GM19372 (cell line): ENCODE results near the gene CCL23.
"Not testable (repeated sequence)": the region's sequence is repeated elsewhere in the genome, so short reads cannot be mapped to it uniquely, and the experiment has no call there.

Source experiments
- ATAC-seq: cut with Tn5 transposase; IDR thresholded peaks from one replicate; pipeline ENCODE4 v1.9.1; 2021; ENCODE audit warnings: mild to moderate bottlenecking, low read depth, moderate library complexity; ENCODE audit not compliant: unreplicated experiment

The CCL23 gene

GRCh38 chr17:36008998-36009665 lies 8.6 kb downstream of the CCL23 start:
- no peak for ATAC-seq

- no peak for ATAC-seq
Observed at GRCh38 chr17:36004594-36005108, 13.1 kb downstream of the CCL23 start.

- ATAC-seq: no peak
Observed at GRCh38 chr17:36002631-36003030, 15.1 kb downstream of the CCL23 start.

GRCh38 chr17:36001862-36002603 lies 15.7 kb downstream of the CCL23 start:
- ATAC-seq: no peak

- no peak for ATAC-seq
Observed at GRCh38 chr17:36001110-36001771, 16.5 kb downstream of the CCL23 start, which contains the start of gene CCL15. Gene CCL15 (minus strand): TSS chr17:36001553. CDS start chr17:36001492, 61 bp downstream.

DNA sequence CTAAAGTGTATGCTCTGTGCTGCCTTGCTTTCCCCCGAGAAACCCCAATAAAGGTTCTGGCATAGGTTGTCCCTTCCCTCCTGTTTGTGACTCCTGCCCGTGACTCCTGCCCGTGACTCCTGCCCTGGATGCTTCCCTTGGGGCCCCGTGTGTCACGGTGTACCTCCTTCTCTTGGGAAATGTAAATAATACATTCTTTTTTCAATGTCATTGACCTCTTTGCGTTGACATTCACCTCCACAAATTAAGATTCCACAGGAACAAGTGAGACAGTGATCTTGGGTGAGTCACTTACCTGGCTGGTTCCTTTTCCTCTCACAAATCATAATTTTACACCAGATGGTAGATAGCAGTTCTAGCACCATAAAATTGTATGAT lies 17.1 kb downstream of the CCL23 start:
- no peak for ATAC-seq

DNA sequence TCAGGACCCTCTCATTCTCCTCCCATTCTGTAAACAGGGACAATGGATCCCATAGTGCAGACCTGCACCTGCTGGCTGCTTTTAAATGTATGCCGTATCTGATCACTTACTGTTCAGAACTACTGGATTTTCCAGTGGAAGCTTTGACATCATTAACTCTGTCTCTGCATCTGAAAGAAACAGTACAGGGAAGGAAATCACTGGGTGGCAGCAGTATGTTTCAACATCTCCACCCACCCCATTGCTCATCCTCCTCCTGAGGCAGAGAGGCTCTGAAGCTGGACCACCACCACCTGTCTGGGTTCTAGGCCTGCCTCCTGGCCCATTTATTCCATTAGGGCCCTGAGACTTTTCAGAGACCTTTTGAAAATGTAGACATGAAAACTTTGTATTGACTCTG lies 19.0 kb downstream of the CCL23 start:
- no peak for ATAC-seq

DNA sequence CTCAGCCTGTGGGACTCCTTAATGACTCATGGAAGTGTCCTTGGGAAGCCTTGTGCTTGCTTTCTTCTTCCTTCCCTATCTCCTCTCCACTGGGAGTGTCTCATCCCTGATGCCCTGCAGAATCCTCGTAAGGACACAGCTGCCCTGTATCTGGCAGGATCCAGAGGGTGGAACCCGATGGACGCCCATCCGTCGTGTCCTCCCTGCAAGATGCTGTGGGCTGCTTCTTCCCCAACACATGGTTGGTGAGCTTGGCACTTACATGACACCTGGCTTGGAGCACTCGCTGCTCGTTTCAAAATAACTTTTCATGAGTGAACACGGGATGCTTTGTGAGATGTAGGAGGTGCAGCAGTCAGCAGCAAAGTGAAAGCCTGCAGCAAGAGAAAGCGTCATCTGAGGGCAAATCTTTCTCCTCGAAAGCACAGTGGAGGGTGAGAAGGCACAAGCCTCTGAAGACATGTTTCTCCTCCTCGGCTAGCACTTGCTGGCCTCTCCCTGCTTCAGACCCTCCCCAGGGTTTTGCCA lies 19.7 kb downstream of the CCL23 start:
- ATAC-seq: no peak

DNA sequence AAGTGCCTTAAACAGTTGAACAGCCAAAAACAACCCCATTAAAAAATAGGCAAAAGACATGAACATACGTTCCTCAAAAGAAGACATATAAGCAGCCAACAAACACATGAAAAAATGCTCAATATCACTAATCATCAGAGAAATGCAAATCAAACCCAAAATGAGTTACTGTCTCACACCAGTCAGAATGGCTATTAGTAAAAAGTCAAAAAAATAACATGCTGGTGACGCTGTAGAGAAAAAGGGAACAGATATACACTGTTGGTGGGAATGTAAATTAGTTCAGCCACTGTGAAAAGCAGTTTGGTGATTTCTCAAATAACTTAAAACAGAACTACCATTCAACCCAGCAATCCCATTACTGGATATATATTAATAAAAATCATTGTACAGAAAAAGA lies 22.4 kb downstream of the CCL23 start:
- ATAC-seq: not testable (repeated sequence)

- ATAC-seq: no peak
Observed at GRCh38 chr17:35991075-35991474, 26.7 kb downstream of the CCL23 start.

DNA sequence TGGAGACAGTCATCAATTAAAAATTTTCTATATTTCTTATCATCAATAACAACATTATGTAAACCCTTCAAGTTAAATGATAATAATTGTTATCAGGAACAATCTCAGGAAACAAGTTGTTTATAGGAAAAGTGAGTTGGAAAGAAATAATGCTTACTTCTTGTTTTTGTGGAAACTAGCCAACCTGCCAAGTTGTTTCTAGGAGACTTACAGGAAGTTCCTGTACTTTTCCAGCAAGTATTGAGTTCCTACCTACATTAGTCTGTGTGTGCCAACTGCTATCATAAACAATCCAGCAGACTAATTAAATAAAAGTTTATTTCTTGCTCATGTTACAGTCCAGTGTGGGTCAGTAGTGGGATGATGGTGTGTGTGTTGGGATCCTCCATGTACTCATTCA lies 29.6 kb downstream of the CCL23 start:
- ATAC-seq: no peak

GRCh38 chr17:35986643-35987042 lies 31.1 kb downstream of the CCL23 start, which contains the start of gene CCL14:
Gene CCL14 (minus strand): TSS chr17:35986729. CDS start chr17:35986649, 80 bp downstream.
- ATAC-seq: no peak

DNA sequence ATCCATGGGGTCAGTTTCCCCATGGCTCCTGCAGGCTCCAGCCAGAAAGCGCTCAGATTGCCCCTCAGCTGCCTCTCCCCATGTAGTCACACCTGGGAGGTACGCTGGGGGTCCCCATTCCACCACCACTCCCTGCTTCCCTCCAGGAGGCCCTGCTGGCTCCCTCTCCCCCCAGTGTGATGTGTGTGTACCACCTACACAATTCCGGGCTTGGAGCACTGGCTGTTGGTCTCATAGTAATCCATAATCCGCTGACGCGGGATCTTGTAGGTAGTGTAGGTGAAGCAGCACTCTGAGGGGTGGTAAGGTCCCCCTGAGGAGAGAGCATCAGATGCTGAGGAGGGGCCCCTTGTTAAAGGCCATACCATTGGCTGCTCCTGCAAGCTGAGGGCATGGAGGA lies 33.6 kb downstream of the CCL23 start:
- ATAC-seq: no peak

- ATAC-seq: no peak
Observed at GRCh38 chr17:35982409-35983191, 35.2 kb downstream of the CCL23 start.

DNA sequence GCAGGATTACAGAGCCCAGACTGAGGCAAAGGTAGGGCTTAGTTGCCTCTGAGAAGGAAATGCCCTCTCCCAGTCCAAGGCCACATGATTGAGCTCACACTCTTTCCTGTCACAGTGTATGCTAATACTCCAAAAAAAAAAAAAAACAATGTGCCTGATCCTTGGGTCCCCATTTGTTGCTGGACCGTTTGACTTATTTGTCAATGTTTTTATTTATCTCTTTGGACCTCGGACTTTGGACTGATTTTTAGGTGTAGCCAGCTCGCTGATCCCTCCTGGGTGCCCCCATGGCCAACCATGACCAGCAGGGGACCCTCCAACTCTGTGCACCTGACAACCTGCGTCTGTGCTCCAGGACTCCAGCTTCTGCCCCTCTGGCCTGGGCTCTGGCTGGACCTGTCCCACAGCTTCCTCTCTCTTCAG lies 35.9 kb downstream of the CCL23 start:
- ATAC-seq: no peak

GRCh38 chr17:35981246-35981645 lies 36.5 kb downstream of the CCL23 start, which contains the start of gene CCL16:
Gene CCL16 (minus strand): TSS chr17:35981497. CDS start chr17:35981420, 77 bp downstream.
- no peak for ATAC-seq

GRCh38 chr17:35978346-35978745 lies 39.4 kb downstream of the CCL23 start:
- ATAC-seq: no peak

DNA sequence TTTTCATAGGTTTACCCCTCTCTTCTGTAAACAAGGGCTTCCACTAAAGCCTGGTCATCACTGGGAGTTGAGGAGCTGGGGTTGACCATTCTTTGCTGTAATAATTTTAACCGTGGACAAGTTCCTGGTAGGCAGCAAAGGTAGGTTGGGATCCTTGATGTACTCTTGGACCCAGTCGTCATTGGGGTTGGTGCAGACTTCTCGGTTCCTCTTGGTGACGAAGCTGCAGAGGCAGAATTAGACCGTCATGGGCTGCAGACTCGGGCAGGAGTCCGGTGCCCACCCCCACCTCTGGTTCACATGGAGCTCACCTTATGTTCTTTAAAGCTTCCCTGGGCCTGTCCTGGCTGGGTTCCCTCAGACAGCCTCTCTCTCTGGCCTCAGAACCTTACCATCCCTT lies 40.3 kb downstream of the CCL23 start:
- no peak for ATAC-seq

DNA sequence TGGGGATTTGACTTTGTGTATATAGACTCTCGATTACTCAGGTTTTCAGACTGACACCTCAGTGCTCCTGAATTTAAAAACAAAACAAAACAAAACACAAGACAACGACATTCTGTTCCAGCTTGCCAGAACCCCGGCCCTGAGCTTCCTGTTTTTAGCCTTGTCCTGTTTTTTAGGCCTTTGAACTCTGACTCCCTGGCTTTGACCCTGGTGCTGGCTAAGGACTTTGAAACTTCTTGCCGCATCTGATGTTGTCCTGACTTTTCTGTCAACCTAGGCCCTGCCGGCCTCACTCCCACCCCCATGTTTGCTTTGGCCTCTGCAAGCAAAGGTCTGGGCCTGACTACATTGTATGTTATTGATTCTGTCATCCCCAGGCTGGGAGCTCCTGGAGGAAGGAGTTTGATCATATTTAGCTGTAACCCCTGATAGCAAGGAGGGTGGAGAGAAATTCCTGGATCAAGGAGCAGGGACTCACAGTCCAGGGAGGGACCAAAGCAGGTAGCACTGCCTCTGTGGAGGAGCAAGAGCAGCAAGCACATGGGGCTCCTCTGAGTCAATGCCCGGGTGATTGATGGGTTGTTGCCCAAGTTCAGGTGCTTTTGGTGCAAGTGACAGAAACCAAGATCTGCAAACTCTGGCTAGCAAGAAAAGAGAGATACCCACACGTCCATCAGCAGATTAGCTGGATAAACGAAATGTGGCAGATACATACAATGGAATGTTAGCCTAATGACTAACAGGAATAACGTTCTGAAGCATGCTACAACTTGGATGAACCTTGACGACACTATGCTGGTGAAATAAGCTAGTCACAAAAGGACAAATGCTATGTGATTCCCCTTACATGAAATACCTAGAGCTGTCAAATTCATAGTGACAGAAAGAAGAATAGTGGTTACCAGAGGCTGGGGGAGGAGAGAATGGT lies 44.2 kb downstream of the CCL23 start:
- ATAC-seq: no peak
